Measurements from ENCODE around the gene PDE2A. TPM values are rescaled to one million over a fixed set of nuclear protein-coding genes. Genes with fewer than 3 reads are reported as not detected.

The PDE2A gene
- total RNA-seq, 4 donors from 2014 or later = 13.4 to 26.6 (median 21.9) TPM

GRCh38 chr11:72678524-72678923 lies 4.3 kb upstream of the PDE2A start:
- DNase-seq (no peak), ATAC-seq (no peak)
- H3K27me3 ChIP-seq = peaks cover 58 to 60% (median 59%) of the 10 kb centered on the region in 3 donors
- TF ChIP-seq POLR2A (IDR thresholded peaks at IDR 0.05) (no peak), CTCF (IDR thresholded peaks at IDR 0.05 in 4 of 5, conservative IDR thresholded peaks at IDR 0.05 in 1 of 5) (no peak)
- intact Hi-C loops (cut with DNase I; ENCODE audit: low total_unique reads) (no loop called here), in situ Hi-C loops (cut with MboI; ENCODE audit: low sequenced_read_pairs in 4 of 4) (loop anchor here in 1 of 4 donors (10.0 kb wide), 1 partner anchor 204 kb away; no protein-coding TSS in a partner anchor)
- H3K36me3 ChIP-seq = no peaks in the 10 kb centered on the region
- no peaks in the 10 kb centered on the region for H3K4me1 ChIP-seq
- no peak overlapping the region for H3K27ac ChIP-seq
- no peaks in the 10 kb centered on the region for H3K9me3 ChIP-seq
- no peak overlapping the region for H3K4me3 ChIP-seq

- TF ChIP-seq POLR2A (IDR thresholded peaks at IDR 0.05) (no peak), CTCF (IDR thresholded peaks at IDR 0.05 in 4 of 5, conservative IDR thresholded peaks at IDR 0.05 in 1 of 5) (no peak)
- ATAC-seq = no peak
- H3K9me3 ChIP-seq = no peaks in the 10 kb centered on the region
- DNase-seq = no peak
- no peaks in the 10 kb centered on the region for H3K4me1 ChIP-seq
- no peak overlapping the region for H3K27ac ChIP-seq
- no peak overlapping the region for H3K4me3 ChIP-seq
- peaks cover 65 to 72% (median 65%) of the 10 kb centered on the region in 3 donors for H3K27me3 ChIP-seq
- no peaks in the 10 kb centered on the region for H3K36me3 ChIP-seq
- in situ Hi-C loops (cut with MboI; ENCODE audit: low sequenced_read_pairs in 4 of 4) (loop anchor here in 1 of 4 donors (10.0 kb wide), 1 partner anchor 202 kb away; no protein-coding TSS in a partner anchor), intact Hi-C loops (cut with DNase I; ENCODE audit: low total_unique reads) (no loop called here)
These were observed 2.7 kb upstream of the PDE2A start for GRCh38 chr11:72676861-72677341.

- no peaks in the 10 kb centered on the region for H3K9me3 ChIP-seq
- TF ChIP-seq CTCF (IDR thresholded peaks at IDR 0.05 in 4 of 5, conservative IDR thresholded peaks at IDR 0.05 in 1 of 5) (no peak), POLR2A (IDR thresholded peaks at IDR 0.05) (no peak)
- H3K36me3 ChIP-seq = no peaks in the 10 kb centered on the region
- in situ Hi-C loops (cut with MboI; ENCODE audit: low sequenced_read_pairs in 4 of 4) = loop anchor here in 1 of 4 donors (10.0 kb wide), 1 partner anchor 200 kb away; no protein-coding TSS in a partner anchor
- H3K4me1 ChIP-seq = no peaks in the 10 kb centered on the region
- H3K27me3 ChIP-seq = peaks cover 65 to 72% (median 65%) of the 10 kb centered on the region in 3 donors
- no peak for ATAC-seq
- intact Hi-C loops (cut with DNase I; ENCODE audit: low total_unique reads) = no loop called here
- H3K27ac ChIP-seq = no peak overlapping the region
- no peak overlapping the region for H3K4me3 ChIP-seq
- no peak for DNase-seq
These were observed 999 bp upstream of the PDE2A start for GRCh38 chr11:72675221-72675620.

GRCh38 chr11:72673284-72673942 lies 809 bp downstream of the PDE2A start:
- ATAC-seq (no peak), DNase-seq (no peak)
- TF ChIP-seq POLR2A (IDR thresholded peaks at IDR 0.05) = no peak
- no peak for TF ChIP-seq CTCF (IDR thresholded peaks at IDR 0.05 in 4 of 5, conservative IDR thresholded peaks at IDR 0.05 in 1 of 5)
- Histone ChIP-seq H3K36me3 (no peaks in the 10 kb centered on the region), H3K4me1 (no peaks in the 10 kb centered on the region), H3K27ac (no peak overlapping the region), H3K27me3 (peaks cover 53 to 58% (median 55%) of the 10 kb centered on the region in 3 donors), H3K9me3 (no peaks in the 10 kb centered on the region), H3K4me3 (no peak overlapping the region)
- intact Hi-C loops (cut with DNase I; ENCODE audit: low total_unique reads) (no loop called here), in situ Hi-C loops (cut with MboI; ENCODE audit: low sequenced_read_pairs in 4 of 4) (loop anchor here in 1 of 4 donors (10.0 kb wide), 1 partner anchor 199 kb away; no protein-coding TSS in a partner anchor)

Data from gastrocnemius medialis (tissue), 4 donors.